Measurements from ENCODE around the gene STRIT1.
"Not testable (repeated sequence)": the region's sequence is repeated elsewhere in the genome, so short reads cannot be mapped to it uniquely, and the experiment has no call there.

DNA sequence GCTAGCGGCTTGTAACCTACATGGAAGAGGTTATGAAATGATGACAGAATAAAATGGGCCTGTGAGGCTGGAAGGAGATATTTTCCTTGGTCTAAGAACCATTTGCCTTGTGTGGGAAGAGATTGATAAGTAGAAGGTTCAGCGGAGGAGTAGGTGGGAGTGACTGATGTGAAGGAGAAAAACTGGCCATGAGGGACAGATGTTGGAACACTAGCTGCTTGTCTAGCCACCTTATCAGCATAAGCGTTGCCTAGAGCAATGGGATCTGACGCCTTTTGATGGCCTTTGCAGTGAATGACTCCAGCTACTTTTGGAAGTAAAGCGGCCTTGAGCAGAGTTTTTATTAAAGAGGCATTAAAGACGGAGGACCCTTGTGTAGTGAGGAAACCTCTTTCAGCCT, 17.4 kb downstream of the STRIT1 start:
- TF ChIP-seq, protein P1, sequence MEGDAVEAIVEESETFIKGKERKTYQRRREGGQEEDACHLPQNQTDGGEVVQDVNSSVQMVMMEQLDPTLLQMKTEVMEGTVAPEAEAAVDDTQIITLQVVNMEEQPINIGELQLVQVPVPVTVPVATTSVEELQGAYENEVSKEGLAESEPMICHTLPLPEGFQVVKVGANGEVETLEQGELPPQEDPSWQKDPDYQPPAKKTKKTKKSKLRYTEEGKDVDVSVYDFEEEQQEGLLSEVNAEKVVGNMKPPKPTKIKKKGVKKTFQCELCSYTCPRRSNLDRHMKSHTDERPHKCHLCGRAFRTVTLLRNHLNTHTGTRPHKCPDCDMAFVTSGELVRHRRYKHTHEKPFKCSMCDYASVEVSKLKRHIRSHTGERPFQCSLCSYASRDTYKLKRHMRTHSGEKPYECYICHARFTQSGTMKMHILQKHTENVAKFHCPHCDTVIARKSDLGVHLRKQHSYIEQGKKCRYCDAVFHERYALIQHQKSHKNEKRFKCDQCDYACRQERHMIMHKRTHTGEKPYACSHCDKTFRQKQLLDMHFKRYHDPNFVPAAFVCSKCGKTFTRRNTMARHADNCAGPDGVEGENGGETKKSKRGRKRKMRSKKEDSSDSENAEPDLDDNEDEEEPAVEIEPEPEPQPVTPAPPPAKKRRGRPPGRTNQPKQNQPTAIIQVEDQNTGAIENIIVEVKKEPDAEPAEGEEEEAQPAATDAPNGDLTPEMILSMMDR (conservative IDR thresholded peaks at IDR 0.05; ENCODE audit: low read depth, low read length) = not testable (repeated sequence)
- TF ChIP-seq EZH2 (IDR thresholded peaks at IDR 0.05; ENCODE audit: low read length, unreplicated experiment); EZH2phosphoT487 (IDR thresholded peaks at IDR 0.05; ENCODE audit: borderline replicate concordance, low read length): not testable (repeated sequence)
